Dendritic cell treated with granulocyte-macrophage colony-stimulating factor and Interleukin-4, amounts not matched to agents 40 ng/mL and 50 ng/mL, for 4 days (primary cell): Measurements from ENCODE around the gene CELSR1.
"Not testable (repeated sequence)": the region's sequence is repeated elsewhere in the genome, so short reads cannot be mapped to it uniquely, and the experiment has no call there.

Experiments used
- H3K27ac Mint-ChIP-seq: one replicate; pipeline ENCODE4 v1.8.0; 2022; ENCODE audit warnings: mild to moderate bottlenecking, mixed read lengths
- H3K27me3 Mint-ChIP-seq: one replicate; pipeline ENCODE4 v1.8.0; 2022; ENCODE audit warnings: mild to moderate bottlenecking, mixed read lengths
- H3K36me3 Mint-ChIP-seq: one replicate; pipeline ENCODE4 v1.8.0; 2022; ENCODE audit warnings: low read depth, mixed read lengths
- H3K4me1 Mint-ChIP-seq: one replicate; pipeline ENCODE4 v1.8.0; 2022; ENCODE audit warnings: low read depth, mixed read lengths
- H3K4me3 Mint-ChIP-seq: one replicate; pipeline ENCODE4 v1.8.0; 2022; ENCODE audit warnings: mild to moderate bottlenecking, moderate library complexity, mixed read lengths
- H3K9me3 Mint-ChIP-seq: one replicate; pipeline ENCODE4 v1.8.0; 2022; ENCODE audit warnings: mixed read lengths
- intact Hi-C: fragments of 100-400 bp; cut with micrococcal nuclease; formaldehyde crosslinking; loops from one replicate; pipeline ENCODE4 v1.15.0; 2022

Gene CELSR1

GRCh38 chr22:46406349-46406748, 131.1 kb downstream of the CELSR1 start:
- intact Hi-C loops: no loop called here
- Mint-ChIP-seq H3K27ac (no peak overlapping the region), H3K4me1 (no peaks in the 10 kb centered on the region), H3K36me3 (no peaks in the 10 kb centered on the region), H3K27me3 (peaks cover 2% of the 10 kb centered on the region), H3K9me3 (no peaks in the 10 kb centered on the region), H3K4me3 (no peak overlapping the region)

DNA sequence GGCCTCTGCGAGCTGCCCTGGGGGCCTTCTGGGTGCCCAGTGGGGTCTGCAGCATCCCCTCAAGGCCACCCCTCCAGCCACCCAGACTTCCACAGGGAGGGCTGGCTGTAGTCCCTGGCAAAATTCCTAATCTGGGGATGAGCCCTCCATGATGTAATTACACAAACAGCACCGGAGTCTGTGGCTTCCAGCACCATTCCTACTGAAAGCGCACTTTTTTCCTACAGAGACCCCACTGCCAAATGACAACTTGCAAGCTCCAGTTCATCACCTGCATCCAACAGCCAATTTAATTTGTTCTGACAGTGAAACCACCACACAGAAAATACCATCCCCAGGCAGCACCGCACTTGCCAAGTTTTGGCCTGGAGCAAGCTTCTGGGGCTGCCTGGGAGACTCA, 131.5 kb downstream of the CELSR1 start:
- Mint-ChIP-seq H3K27ac (no peak overlapping the region), H3K4me3 (no peak overlapping the region), H3K9me3 (no peaks in the 10 kb centered on the region), H3K4me1 (no peaks in the 10 kb centered on the region), H3K27me3 (peaks cover 2% of the 10 kb centered on the region), H3K36me3 (no peaks in the 10 kb centered on the region)
- intact Hi-C loops: no loop called here

DNA sequence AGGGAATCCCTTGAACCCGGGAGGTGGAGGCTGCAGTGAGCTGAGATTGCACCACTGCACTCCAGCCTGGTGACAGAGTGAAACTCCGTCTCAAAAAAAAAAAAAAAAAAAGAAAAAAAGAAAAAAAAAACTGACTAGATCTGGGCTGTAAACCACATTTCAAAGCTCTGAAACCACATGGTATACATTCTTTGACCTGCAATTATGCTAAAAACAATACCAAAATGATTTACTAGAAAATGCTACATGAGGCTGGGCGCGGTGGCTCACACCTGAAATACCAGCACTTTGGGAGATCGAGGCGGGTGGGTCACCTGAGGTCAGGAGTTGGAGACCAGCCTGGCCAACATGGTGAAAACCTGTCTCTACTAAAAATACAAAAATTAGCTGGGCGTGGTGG, 133.5 kb downstream of the CELSR1 start:
- H3K27ac Mint-ChIP-seq, intact Hi-C loops, H3K4me1 Mint-ChIP-seq, H3K27me3 Mint-ChIP-seq, H3K36me3 Mint-ChIP-seq, H3K9me3 Mint-ChIP-seq, H3K4me3 Mint-ChIP-seq: not testable (repeated sequence)

- H3K27ac Mint-ChIP-seq: no peak overlapping the region
Observed at GRCh38 chr22:46402505-46402904, 134.9 kb downstream of the CELSR1 start.

GRCh38 chr22:46401370-46401769, 136.1 kb downstream of the CELSR1 start:
- Mint-ChIP-seq H3K27ac (no peak overlapping the region), H3K4me3 (no peak overlapping the region), H3K4me1 (no peaks in the 10 kb centered on the region), H3K27me3 (peaks cover 2% of the 10 kb centered on the region), H3K36me3 (no peaks in the 10 kb centered on the region), H3K9me3 (no peaks in the 10 kb centered on the region)
- intact Hi-C loops: no loop called here

More at GRCh38 chr22:46402505-46402904, 134.9 kb downstream of the CELSR1 start:
- H3K9me3 Mint-ChIP-seq: no peaks in the 10 kb centered on the region
- H3K36me3 Mint-ChIP-seq: no peaks in the 10 kb centered on the region
- intact Hi-C loops: no loop called here
- H3K4me3 Mint-ChIP-seq: no peak overlapping the region
- H3K27me3 Mint-ChIP-seq: peaks cover 2% of the 10 kb centered on the region
- no peaks in the 10 kb centered on the region for H3K4me1 Mint-ChIP-seq

DNA sequence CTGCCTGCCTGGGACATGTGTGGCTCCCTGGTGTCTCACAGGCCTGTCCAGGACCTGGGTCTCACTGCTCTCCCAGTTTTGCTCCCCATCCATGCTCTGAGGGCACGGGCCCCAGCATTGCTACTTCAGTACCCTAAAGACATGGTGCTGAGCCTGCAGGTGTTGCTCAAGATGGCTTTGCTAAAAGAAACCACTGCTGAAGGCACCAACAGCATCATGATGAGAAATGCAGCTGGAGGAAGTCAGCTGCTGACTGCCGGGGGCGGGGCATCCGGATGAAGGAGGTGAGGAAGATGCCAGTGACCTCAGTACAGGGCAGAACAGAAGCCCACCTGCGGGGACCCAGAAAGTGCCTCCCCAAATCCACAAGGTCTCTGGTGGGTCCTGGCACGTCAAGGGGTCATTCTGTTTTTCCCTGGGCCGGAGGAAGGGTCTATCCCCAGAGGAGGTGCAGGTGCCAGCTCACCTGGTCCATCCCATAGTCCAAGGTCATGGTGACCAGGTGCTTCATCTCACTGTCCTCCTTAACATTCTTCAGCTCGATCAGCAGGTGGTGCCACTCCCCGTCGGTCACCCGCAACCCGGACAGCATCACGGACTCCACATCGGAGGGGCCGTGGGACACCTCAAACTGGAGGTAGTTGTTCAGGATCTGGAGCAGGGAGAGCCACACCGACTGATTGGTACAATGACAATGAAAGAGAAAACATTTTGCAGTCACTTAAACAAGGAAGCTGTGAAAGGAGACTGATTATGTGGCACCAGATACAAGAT, 138.0 kb downstream of the CELSR1 start:
- Mint-ChIP-seq H3K36me3 (no peaks in the 10 kb centered on the region), H3K9me3 (no peaks in the 10 kb centered on the region), H3K27ac (no peak overlapping the region), H3K4me3 (no peak overlapping the region), H3K4me1 (no peaks in the 10 kb centered on the region), H3K27me3 (peaks cover 2% of the 10 kb centered on the region)
- intact Hi-C loops: no loop called here

DNA sequence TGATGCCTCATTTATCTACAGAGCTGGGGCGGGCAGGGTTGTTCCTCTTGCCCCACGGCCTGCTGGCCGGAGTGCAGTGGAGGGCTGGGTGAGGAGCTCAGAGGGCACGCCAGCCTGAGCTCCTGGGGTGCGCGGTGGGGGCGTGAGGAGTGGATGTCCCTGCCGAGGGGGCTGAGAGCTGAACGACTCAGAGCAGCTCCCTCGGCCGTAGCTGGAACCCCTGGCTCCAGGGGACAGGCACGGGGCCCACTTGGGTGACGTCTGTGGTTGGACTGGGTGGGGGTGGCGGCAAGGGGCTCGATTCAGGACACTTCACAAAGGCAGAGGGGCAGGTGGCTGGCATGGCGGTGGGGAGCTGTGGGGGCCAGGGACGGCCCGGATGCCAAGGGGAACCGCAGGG, 139.5 kb downstream of the CELSR1 start:
- Mint-ChIP-seq H3K27ac (no peak overlapping the region), H3K4me1 (no peaks in the 10 kb centered on the region), H3K4me3 (no peak overlapping the region), H3K36me3 (no peaks in the 10 kb centered on the region), H3K27me3 (peaks cover 2% of the 10 kb centered on the region), H3K9me3 (no peaks in the 10 kb centered on the region)
- intact Hi-C loops: no loop called here

- intact Hi-C loops: no loop called here
- Mint-ChIP-seq H3K27ac (no peak overlapping the region), H3K27me3 (peaks cover 2% of the 10 kb centered on the region), H3K4me3 (no peak overlapping the region), H3K4me1 (no peaks in the 10 kb centered on the region), H3K9me3 (no peaks in the 10 kb centered on the region), H3K36me3 (no peaks in the 10 kb centered on the region)
Observed at GRCh38 chr22:46397514-46397913, 139.9 kb downstream of the CELSR1 start.

- H3K4me1 Mint-ChIP-seq, intact Hi-C loops, H3K4me3 Mint-ChIP-seq, H3K27ac Mint-ChIP-seq, H3K27me3 Mint-ChIP-seq, H3K9me3 Mint-ChIP-seq, H3K36me3 Mint-ChIP-seq: not testable (repeated sequence)
Observed at GRCh38 chr22:46397049-46397448, 140.4 kb downstream of the CELSR1 start.

GRCh38 chr22:46395145-46395544, 142.3 kb downstream of the CELSR1 start:
- Mint-ChIP-seq H3K4me3 (no peak overlapping the region), H3K27me3 (no peaks in the 10 kb centered on the region)

DNA sequence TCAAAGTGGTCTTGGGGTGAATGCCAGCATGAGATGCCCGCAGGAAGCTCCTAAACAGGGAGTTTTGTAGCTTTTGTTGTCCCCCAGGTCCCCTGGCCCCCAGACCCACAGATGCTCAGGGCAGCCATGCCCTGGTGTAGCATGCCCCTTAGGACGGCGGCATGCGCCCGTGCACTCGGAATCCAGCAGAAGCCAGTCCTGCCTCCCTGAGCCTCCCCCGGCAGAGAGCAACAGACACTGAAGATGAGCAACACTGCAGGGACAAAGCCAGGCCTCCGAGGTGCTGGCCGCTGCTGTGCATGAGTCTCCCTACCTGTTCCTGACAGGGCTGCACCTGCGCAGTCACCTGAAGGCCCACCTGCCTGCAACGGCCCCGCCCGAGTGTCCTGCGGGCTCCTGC, 142.8 kb downstream of the CELSR1 start:
- Mint-ChIP-seq H3K9me3 (no peaks in the 10 kb centered on the region), H3K36me3 (no peaks in the 10 kb centered on the region), H3K4me3 (no peak overlapping the region), H3K27ac (no peak overlapping the region), H3K4me1 (no peaks in the 10 kb centered on the region), H3K27me3 (no peaks in the 10 kb centered on the region)
- intact Hi-C loops: no loop called here

More at GRCh38 chr22:46395145-46395544, 142.3 kb downstream of the CELSR1 start:
- Mint-ChIP-seq H3K36me3 (no peaks in the 10 kb centered on the region), H3K9me3 (no peaks in the 10 kb centered on the region), H3K4me1 (no peaks in the 10 kb centered on the region), H3K27ac (no peak overlapping the region)
- intact Hi-C loops: no loop called here

DNA sequence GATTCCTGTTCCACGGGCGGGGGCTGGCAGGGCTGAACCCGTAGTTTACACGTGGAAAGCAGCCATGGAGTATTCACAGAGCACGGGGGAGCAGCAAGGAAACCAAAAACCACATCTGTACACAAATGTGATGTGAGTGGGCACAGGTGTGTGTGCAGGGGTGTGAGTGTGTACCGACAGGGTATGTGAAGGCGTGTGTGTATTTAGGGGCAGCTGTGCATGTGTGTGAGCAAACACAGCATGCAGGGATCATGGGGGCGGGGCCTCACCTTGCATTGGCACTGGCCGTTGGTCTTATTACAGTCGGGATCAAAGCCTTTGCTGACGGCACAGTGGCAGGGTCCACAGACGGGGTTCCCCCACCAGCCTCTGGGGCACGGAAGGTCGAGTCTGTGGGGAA, 143.5 kb downstream of the CELSR1 start:
- Mint-ChIP-seq H3K9me3 (no peaks in the 10 kb centered on the region), H3K27me3 (no peaks in the 10 kb centered on the region), H3K4me1 (no peaks in the 10 kb centered on the region), H3K36me3 (no peaks in the 10 kb centered on the region), H3K4me3 (no peak overlapping the region), H3K27ac (no peak overlapping the region)
- intact Hi-C loops: no loop called here

GRCh38 chr22:46392137-46392844, 145.1 kb downstream of the CELSR1 start:
- Mint-ChIP-seq H3K27ac (no peak overlapping the region), H3K9me3 (no peaks in the 10 kb centered on the region), H3K4me1 (no peaks in the 10 kb centered on the region), H3K36me3 (no peaks in the 10 kb centered on the region), H3K4me3 (no peak overlapping the region), H3K27me3 (no peaks in the 10 kb centered on the region)
- intact Hi-C loops: no loop called here

GRCh38 chr22:46391486-46392136, 145.8 kb downstream of the CELSR1 start:
- H3K9me3 Mint-ChIP-seq: no peaks in the 10 kb centered on the region
- no peak overlapping the region for H3K27ac Mint-ChIP-seq
- no peaks in the 10 kb centered on the region for H3K36me3 Mint-ChIP-seq
- intact Hi-C loops: no loop called here
- H3K4me1 Mint-ChIP-seq: no peaks in the 10 kb centered on the region
- H3K27me3 Mint-ChIP-seq: no peaks in the 10 kb centered on the region
- no peak overlapping the region for H3K4me3 Mint-ChIP-seq
